NT2/D1 (cell line): ENCODE measurements around the gene BTG1.

ENCODE experiments used
- SUZ12 ChIP-seq: IDR thresholded peaks from 2 replicates; pipeline ENCODE4 v1.6.1; 2011; ENCODE audit not compliant: insufficient read length, insufficient read depth; ENCODE audit errors: extremely low read depth
- YY1 ChIP-seq: IDR thresholded peaks from 2 replicates; pipeline ENCODE4 v1.6.1; 2011; ENCODE audit not compliant: insufficient read length, insufficient read depth
- ZNF274 ChIP-seq: IDR thresholded peaks from 2 replicates; pipeline ENCODE4 v1.6.1; 2011; ENCODE audit warnings: mild to moderate bottlenecking, low read depth, low read length

DNA sequence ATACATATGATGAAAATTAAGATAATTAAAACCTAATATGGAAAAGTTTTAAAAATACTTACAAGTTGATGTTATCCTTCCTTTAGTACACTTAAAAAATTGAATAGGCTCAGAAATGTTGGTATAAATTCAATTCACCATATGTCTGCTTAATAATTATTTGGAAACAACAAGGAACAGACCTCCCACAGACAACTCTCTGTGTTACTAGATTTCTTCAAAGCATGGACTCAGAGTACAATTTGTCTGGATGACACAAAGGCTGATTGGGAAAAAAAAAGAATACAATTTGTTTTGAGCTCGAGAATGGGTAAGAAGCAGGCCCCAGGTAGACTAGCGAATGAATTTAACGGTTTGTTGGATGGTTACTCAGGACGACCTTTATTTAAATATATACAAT lies 48.9 kb upstream of the BTG1 start:
- TF ChIP-seq YY1 (no peak), ZNF274 (no peak), SUZ12 (no peak)
